ENCODE results near the gene SPA17. TPM values are rescaled to one million over a fixed set of nuclear protein-coding genes. Genes with fewer than 3 reads are reported as not detected.

Gene SPA17
- total and polyA plus RNA-seq, 2 of the 8 experiments (the other 6 are each of a cell fraction or from before 2014, with no cell fraction given), result 3.7 to 5.2 TPM

DNA sequence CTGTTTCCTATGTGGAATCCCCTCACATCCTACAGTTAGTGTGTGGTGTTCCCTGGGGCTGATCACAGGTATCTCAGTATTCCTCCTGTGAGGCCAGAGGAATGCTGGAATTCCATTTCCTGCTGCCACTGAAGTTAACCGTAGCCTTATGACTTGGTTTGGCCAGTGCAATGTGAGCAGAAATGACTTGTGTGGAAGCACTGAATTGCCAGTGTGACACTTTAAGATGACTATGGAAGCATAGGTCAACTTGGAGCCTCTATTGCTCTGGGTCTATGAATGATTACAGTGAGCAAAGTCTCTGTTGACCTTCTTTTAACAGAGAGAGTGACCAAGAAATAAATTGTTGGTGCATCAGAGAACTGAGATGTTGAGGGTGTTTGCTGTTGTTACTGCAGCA is 34.5 kb upstream of the SPA17 start:
- H4K91ac ChIP-seq (replicated peaks; ENCODE audit: insufficient read length, low read length), result peak overlapping the region; percentile 58
- no peak overlapping the region for H2BK120ac ChIP-seq (replicated peaks; ENCODE audit: low read depth, low read length)
- H4K8ac ChIP-seq (ENCODE audit: extremely low read depth, insufficient read depth, low read length), result no peak overlapping the region
- H3K79me2 ChIP-seq (ENCODE audit: control insufficient read depth in 1 of 2, insufficient read depth in 2 of 2, low read length in 2 of 2), result no peaks in the 10 kb centered on the region
- H3K9ac ChIP-seq (replicated peaks in 1 of 4; ENCODE audit: extremely low read depth in 1 of 4, low read depth in 3 of 4, low read length in 3 of 4), result no peak overlapping the region
- no peaks in the 10 kb centered on the region for H4K20me1 ChIP-seq (replicated peaks in 1 of 2; ENCODE audit: control insufficient read depth in 1 of 2, insufficient read depth in 2 of 2, low read length in 2 of 2)
- no peak overlapping the region for H2BK5ac ChIP-seq (ENCODE audit: low read depth, low read length)
- H3K27me3 ChIP-seq (replicated peaks in 1 of 4; ENCODE audit: control insufficient read depth in 3 of 4, extremely low read depth in 1 of 4, insufficient read depth in 3 of 4, low read length in 3 of 4), result no peaks in the 10 kb centered on the region
- no peak overlapping the region for H3K23ac ChIP-seq (ENCODE audit: insufficient read length)
- no peaks in the 10 kb centered on the region; the same call in 1 of the 2 replicates for H3K23me2 ChIP-seq (ENCODE audit: low read depth, low read length)
- no peak overlapping the region for H3K56ac ChIP-seq (replicated peaks; ENCODE audit: insufficient read length, low read depth, low read length)
- DNase-seq (ENCODE audit: low read depth in 1 of 2, low spot score in 2 of 2) (no peak), FAIRE-seq (no peak)
- H3K18ac ChIP-seq (ENCODE audit: extremely low read depth, low read length), result no peak overlapping the region
- peaks cover 0 to 2% (median 0%) of the 10 kb centered on the region in 4 experiments; a peak in 1 of 7 replicates for H3K4me1 ChIP-seq (replicated peaks in 1 of 4; ENCODE audit: control insufficient read depth in 3 of 4, insufficient read depth in 4 of 4, low read length in 3 of 4)
- no peak overlapping the region for H3K4me3 ChIP-seq (ENCODE audit: extremely low read depth in 1 of 4, insufficient read depth in 2 of 4, low read depth in 3 of 4, low read length in 4 of 4)
- H3K36me3 ChIP-seq (ENCODE audit: control insufficient read depth in 2 of 4, insufficient read depth in 4 of 4, low read length in 3 of 4), result peaks cover 0 to 14% (median 5%) of the 10 kb centered on the region in 4 experiments; a peak in 5 of 8 replicates
- H2BK15ac ChIP-seq (ENCODE audit: low read length), result no peak overlapping the region
- no peak overlapping the region for H3K27ac ChIP-seq (ENCODE audit: low read depth, low read length)
- 89% methylated on average over 1 of the region's 1 CpG; no CpG with 5 or more reads in 1 of the 2 experiments for WGBS, 2 experiments (ENCODE audit: extremely low coverage in 1 of 2, insufficient coverage in 1 of 2, insufficient read length in 1 of 2, insufficient replicate concordance in 2 of 2, low coverage in 1 of 2, low lambda C conversion rate in 2 of 2, missing lambda C conversion rate in 1 of 2)
- H3K4me2 ChIP-seq (ENCODE audit: insufficient read depth in 1 of 2, low read depth in 2 of 2, low read length in 2 of 2), result no peak overlapping the region
- H2BK12ac ChIP-seq (ENCODE audit: low read depth, low read length), result no peak overlapping the region
- no peak overlapping the region for H2AK5ac ChIP-seq (ENCODE audit: low read depth, low read length)
- CTCF ChIA-PET (ENCODE audit: partially characterized antibody), result interaction anchor here (0.6 to 8.6 kb wide), 10 partner anchors 9 to 237 kb away, joined by 3 to 69 read pairs (median 3); partner anchors contain the start of gene ESAM
- no peak overlapping the region for H3K4ac ChIP-seq (replicated peaks; ENCODE audit: insufficient read length, low read depth, low read length)
- H3K79me1 ChIP-seq (ENCODE audit: low read depth, low read length), result no peaks in the 10 kb centered on the region
- H2BK20ac ChIP-seq (ENCODE audit: low read length), result no peak overlapping the region
- H3K9me3 ChIP-seq (ENCODE audit: insufficient read depth in 2 of 2, low read depth in 1 of 2, low read length in 1 of 2), result no peaks in the 10 kb centered on the region
- H3K14ac ChIP-seq (ENCODE audit: insufficient read length), result no peak overlapping the region
- H2AFZ ChIP-seq (ENCODE audit: low read length), result no peak overlapping the region
- POLR2A ChIA-PET (ENCODE audit: partially characterized antibody), result interaction anchor here (1.2 to 2.3 kb wide), 4 partner anchors 9 to 210 kb away, joined by 3 to 7 read pairs (median 5); partner anchors contain the start of gene TBRG1
- no peak overlapping the region for H4K5ac ChIP-seq (ENCODE audit: insufficient read length, low read depth, low read length)
- no peak for TF ChIP-seq SIX5 (IDR thresholded peaks at IDR 0.05; ENCODE audit: low read depth, low read length)
- no peak for TF ChIP-seq KDM1A (IDR thresholded peaks at IDR 0.05; ENCODE audit: borderline replicate concordance, low read length)

All from H1 (cell line).